ENCODE data around the gene MFGE8. TPM values are rescaled to one million over a fixed set of nuclear protein-coding genes. Genes with fewer than 3 reads are reported as not detected.

MFGE8 gene
- total RNA-seq, 1 donor from 2014 or later, result 259 TPM

- Mint-ChIP-seq H3K4me1 (ENCODE audit: unreplicated experiment) (peaks cover 26% of the 10 kb centered on the region), H3K27ac (ENCODE audit: unreplicated experiment) (peak overlapping the region; percentile 17), H3K9me3 (ENCODE audit: unreplicated experiment) (no peaks in the 10 kb centered on the region), H3K36me3 (ENCODE audit: unreplicated experiment) (peaks cover 26% of the 10 kb centered on the region), H3K27me3 (ENCODE audit: unreplicated experiment) (no peaks in the 10 kb centered on the region), H3K4me3 (ENCODE audit: unreplicated experiment) (no peak overlapping the region)
- no peak for DNase-seq (ENCODE audit: extremely low spot score, unreplicated experiment)
- peak; percentile 98 for TF ChIP-seq CTCF (IDR thresholded peaks at IDR 0.05)
Measured at GRCh38 chr15:88904624-88905327, 8.4 kb downstream of the MFGE8 start.

- H3K9me3 Mint-ChIP-seq (ENCODE audit: unreplicated experiment), result no peaks in the 10 kb centered on the region
- peaks cover 23% of the 10 kb centered on the region for H3K4me1 Mint-ChIP-seq (ENCODE audit: unreplicated experiment)
- H3K27ac Mint-ChIP-seq (ENCODE audit: unreplicated experiment), result no peak overlapping the region
- no peak for TF ChIP-seq CTCF (IDR thresholded peaks at IDR 0.05)
- H3K36me3 Mint-ChIP-seq (ENCODE audit: unreplicated experiment), result peaks cover 21% of the 10 kb centered on the region
- no peak for DNase-seq (ENCODE audit: extremely low spot score, unreplicated experiment)
- H3K27me3 Mint-ChIP-seq (ENCODE audit: unreplicated experiment), result no peaks in the 10 kb centered on the region
- no peak overlapping the region for H3K4me3 Mint-ChIP-seq (ENCODE audit: unreplicated experiment)
Measured at GRCh38 chr15:88904257-88904623, 8.9 kb downstream of the MFGE8 start.

- H3K4me3 Mint-ChIP-seq (ENCODE audit: unreplicated experiment), result no peak overlapping the region
- no peaks in the 10 kb centered on the region for H3K9me3 Mint-ChIP-seq (ENCODE audit: unreplicated experiment)
- DNase-seq (ENCODE audit: extremely low spot score, unreplicated experiment), result no peak
- H3K27me3 Mint-ChIP-seq (ENCODE audit: unreplicated experiment), result no peaks in the 10 kb centered on the region
- no peak for TF ChIP-seq CTCF (IDR thresholded peaks at IDR 0.05)
- no peak overlapping the region for H3K27ac Mint-ChIP-seq (ENCODE audit: unreplicated experiment)
- peaks cover 31% of the 10 kb centered on the region for H3K4me1 Mint-ChIP-seq (ENCODE audit: unreplicated experiment)
- H3K36me3 Mint-ChIP-seq (ENCODE audit: unreplicated experiment), result peaks cover 17% of the 10 kb centered on the region
Measured at GRCh38 chr15:88902846-88903245, 10.3 kb downstream of the MFGE8 start.

- H3K4me1 Mint-ChIP-seq (ENCODE audit: unreplicated experiment), result peaks cover 37% of the 10 kb centered on the region
- H3K9me3 Mint-ChIP-seq (ENCODE audit: unreplicated experiment), result no peaks in the 10 kb centered on the region
- peaks cover 17% of the 10 kb centered on the region for H3K36me3 Mint-ChIP-seq (ENCODE audit: unreplicated experiment)
- no peak for TF ChIP-seq CTCF (IDR thresholded peaks at IDR 0.05)
- no peak for DNase-seq (ENCODE audit: extremely low spot score, unreplicated experiment)
- H3K4me3 Mint-ChIP-seq (ENCODE audit: unreplicated experiment), result no peak overlapping the region
- H3K27me3 Mint-ChIP-seq (ENCODE audit: unreplicated experiment), result no peaks in the 10 kb centered on the region
- peak overlapping the region; percentile 71 for H3K27ac Mint-ChIP-seq (ENCODE audit: unreplicated experiment)
Measured at GRCh38 chr15:88902221-88902835, 10.9 kb downstream of the MFGE8 start.

- peak overlapping the region; percentile 71 for H3K27ac Mint-ChIP-seq (ENCODE audit: unreplicated experiment)
- no peak for DNase-seq (ENCODE audit: extremely low spot score, unreplicated experiment)
- H3K9me3 Mint-ChIP-seq (ENCODE audit: unreplicated experiment), result no peaks in the 10 kb centered on the region
- no peak for TF ChIP-seq CTCF (IDR thresholded peaks at IDR 0.05)
- peaks cover 43% of the 10 kb centered on the region for H3K4me1 Mint-ChIP-seq (ENCODE audit: unreplicated experiment)
- no peak overlapping the region for H3K4me3 Mint-ChIP-seq (ENCODE audit: unreplicated experiment)
- H3K27me3 Mint-ChIP-seq (ENCODE audit: unreplicated experiment), result no peaks in the 10 kb centered on the region
- H3K36me3 Mint-ChIP-seq (ENCODE audit: unreplicated experiment), result peaks cover 13% of the 10 kb centered on the region
Measured at GRCh38 chr15:88901508-88902220, 11.5 kb downstream of the MFGE8 start.
